Measurements from ENCODE around the gene EDEM1.

Gene EDEM1

GRCh38 chr3:5248822-5249221 lies 61.3 kb downstream of the EDEM1 start:
- Histone ChIP-seq H3K4me1 (ENCODE audit: control insufficient read depth in 2 of 2, insufficient read depth in 2 of 2, low read length in 2 of 2) (no peaks in the 10 kb centered on the region), H3K27me3 (ENCODE audit: control insufficient read depth in 2 of 2, insufficient read depth in 2 of 2, low read length in 2 of 2) (no peaks in the 10 kb centered on the region)

DNA sequence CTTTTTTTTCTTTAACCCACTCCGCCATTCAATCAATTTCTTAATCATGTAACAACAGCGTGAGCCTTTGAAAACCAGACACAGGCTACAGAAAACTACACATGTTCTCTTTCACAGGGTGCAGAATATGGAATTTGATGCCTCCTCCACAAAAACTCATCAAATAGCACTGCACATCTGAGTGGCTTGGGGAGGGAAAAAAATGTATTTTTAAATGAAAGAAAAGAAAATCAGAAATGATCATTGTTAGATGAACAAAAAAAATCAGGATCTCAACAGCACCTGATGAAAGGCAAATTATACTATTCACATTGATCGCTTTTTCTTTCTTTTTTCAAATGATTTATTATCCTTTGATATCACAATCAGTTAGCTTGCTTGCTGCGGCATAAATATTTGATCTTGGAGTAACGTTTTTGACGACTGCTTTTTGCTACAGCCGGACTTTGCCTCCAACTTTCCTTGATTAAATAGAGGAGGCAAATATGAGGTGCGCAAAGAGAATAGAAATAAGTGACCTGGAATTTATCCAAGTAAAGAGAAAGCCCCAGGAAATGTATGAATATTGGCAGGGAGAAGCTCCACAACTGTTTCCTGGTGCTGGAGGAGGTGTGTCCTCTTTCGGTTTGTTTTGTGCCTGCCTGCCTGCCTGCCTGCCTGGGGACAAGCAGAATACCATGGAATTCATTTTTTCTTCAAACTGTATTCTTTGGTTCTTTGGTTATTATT lies 63.1 kb downstream of the EDEM1 start:
- Histone ChIP-seq H3K9ac (ENCODE audit: low read depth in 1 of 2, low read length in 2 of 2) (peak overlapping the region in 1 of 2 donors; percentile 30), H3K36me3 (ENCODE audit: control insufficient read depth in 2 of 2, insufficient read depth in 2 of 2, low read length in 2 of 2) (no peaks in the 10 kb centered on the region), H3K4me1 (ENCODE audit: control insufficient read depth in 2 of 2, insufficient read depth in 2 of 2, low read length in 2 of 2) (no peaks in the 10 kb centered on the region), H3K9me3 (ENCODE audit: control insufficient read depth in 2 of 2, low read length in 2 of 2) (no peaks in the 10 kb centered on the region), H3K27me3 (ENCODE audit: control insufficient read depth in 2 of 2, insufficient read depth in 2 of 2, low read length in 2 of 2) (no peaks in the 10 kb centered on the region), H3K4me3 (ENCODE audit: low read length in 2 of 2) (peak overlapping the region; percentile 50 to 74), H3K27ac (ENCODE audit: low read depth in 2 of 2, low read length in 2 of 2) (peak overlapping the region; percentile 35 to 55)

More at GRCh38 chr3:5248822-5249221, 61.3 kb downstream of the EDEM1 start:
- Histone ChIP-seq H3K27ac (ENCODE audit: low read depth in 2 of 2, low read length in 2 of 2) (no peak overlapping the region), H3K36me3 (ENCODE audit: control insufficient read depth in 2 of 2, insufficient read depth in 2 of 2, low read length in 2 of 2) (no peaks in the 10 kb centered on the region), H3K4me3 (ENCODE audit: low read length in 2 of 2) (no peak overlapping the region), H3K9ac (ENCODE audit: low read depth in 1 of 2, low read length in 2 of 2) (no peak overlapping the region), H3K9me3 (ENCODE audit: control insufficient read depth in 2 of 2, low read length in 2 of 2) (no peaks in the 10 kb centered on the region)

- no peaks in the 10 kb centered on the region for H3K27me3 ChIP-seq (ENCODE audit: control insufficient read depth in 2 of 2, insufficient read depth in 2 of 2, low read length in 2 of 2)
- H3K9me3 ChIP-seq (ENCODE audit: control insufficient read depth in 2 of 2, low read length in 2 of 2): no peaks in the 10 kb centered on the region
- peak overlapping the region; percentile 35 to 55 for H3K27ac ChIP-seq (ENCODE audit: low read depth in 2 of 2, low read length in 2 of 2)
- no peaks in the 10 kb centered on the region for H3K36me3 ChIP-seq (ENCODE audit: control insufficient read depth in 2 of 2, insufficient read depth in 2 of 2, low read length in 2 of 2)
- H3K9ac ChIP-seq (ENCODE audit: low read depth in 1 of 2, low read length in 2 of 2): peak overlapping the region in 1 of 2 donors; percentile 30
- H3K4me3 ChIP-seq (ENCODE audit: low read length in 2 of 2): peak overlapping the region; percentile 50 to 74
- no peaks in the 10 kb centered on the region for H3K4me1 ChIP-seq (ENCODE audit: control insufficient read depth in 2 of 2, insufficient read depth in 2 of 2, low read length in 2 of 2)
Observed at GRCh38 chr3:5251196-5251583, 63.7 kb downstream of the EDEM1 start.

DNA sequence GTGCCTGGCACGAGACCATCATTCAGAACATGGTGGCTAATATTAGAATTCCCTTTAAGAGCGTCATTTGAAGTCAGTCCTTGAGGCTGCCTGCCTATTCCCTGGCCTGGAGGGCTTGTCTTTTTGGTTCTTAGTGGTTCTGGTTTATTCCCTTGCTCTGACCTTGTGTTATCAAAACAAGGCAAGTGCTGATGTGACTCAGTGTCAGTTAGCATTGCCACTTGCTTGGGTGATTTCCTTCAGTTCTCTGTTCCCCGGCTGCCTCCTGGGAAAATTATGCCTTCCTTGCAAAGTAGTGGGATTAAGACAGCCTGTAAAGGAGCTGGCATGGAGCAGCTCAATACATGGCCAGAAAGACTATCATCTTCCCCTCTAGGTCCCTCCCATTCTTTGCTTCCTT lies 64.6 kb downstream of the EDEM1 start:
- H3K36me3 ChIP-seq (ENCODE audit: control insufficient read depth in 2 of 2, insufficient read depth in 2 of 2, low read length in 2 of 2): no peaks in the 10 kb centered on the region
- no peak overlapping the region for H3K4me3 ChIP-seq (ENCODE audit: low read length in 2 of 2)
- H3K4me1 ChIP-seq (ENCODE audit: control insufficient read depth in 2 of 2, insufficient read depth in 2 of 2, low read length in 2 of 2): no peaks in the 10 kb centered on the region
- no peak overlapping the region for H3K27ac ChIP-seq (ENCODE audit: low read depth in 2 of 2, low read length in 2 of 2)
- no peak overlapping the region for H3K9ac ChIP-seq (ENCODE audit: low read depth in 1 of 2, low read length in 2 of 2)
- H3K27me3 ChIP-seq (ENCODE audit: control insufficient read depth in 2 of 2, insufficient read depth in 2 of 2, low read length in 2 of 2): no peaks in the 10 kb centered on the region
- no peaks in the 10 kb centered on the region for H3K9me3 ChIP-seq (ENCODE audit: control insufficient read depth in 2 of 2, low read length in 2 of 2)

DNA sequence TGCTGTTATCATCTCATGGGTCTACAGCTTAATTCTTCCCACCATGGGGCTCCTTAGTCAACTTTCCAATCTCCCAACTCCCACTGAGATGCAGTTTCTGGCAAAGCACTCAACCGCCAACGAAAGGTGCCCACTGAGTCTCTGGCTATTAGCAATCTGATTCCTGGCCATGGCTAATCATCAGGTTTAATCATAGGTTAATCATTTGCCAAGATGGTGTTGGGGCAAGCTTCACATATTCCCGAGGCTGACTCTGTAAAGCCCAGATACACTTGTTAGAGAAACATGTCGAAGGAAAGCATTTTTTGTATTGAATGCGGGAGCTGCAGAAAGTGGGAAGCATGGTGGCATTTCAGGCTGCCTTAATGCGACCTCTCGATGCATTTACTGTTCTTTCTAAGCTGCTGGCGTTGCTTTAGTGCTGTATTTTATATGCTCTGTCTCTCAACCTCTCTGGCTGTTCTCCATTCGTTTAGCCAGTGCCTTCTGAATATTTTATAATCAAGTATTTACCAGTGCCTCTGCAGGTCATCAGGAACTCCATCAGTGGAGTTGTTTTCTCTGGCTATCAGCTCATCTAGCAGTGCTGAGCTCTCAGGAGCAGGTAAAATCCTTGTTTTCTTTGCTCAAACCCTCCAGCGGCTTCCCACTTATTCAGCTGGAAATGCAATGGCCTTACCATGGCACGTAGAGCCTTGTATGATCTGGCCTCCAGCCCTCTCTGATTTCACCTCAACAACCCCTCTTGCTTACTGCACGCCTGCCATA lies 67.0 kb downstream of the EDEM1 start:
- Histone ChIP-seq H3K4me1 (ENCODE audit: control insufficient read depth in 2 of 2, insufficient read depth in 2 of 2, low read length in 2 of 2) (no peaks in the 10 kb centered on the region), H3K27ac (ENCODE audit: low read depth in 2 of 2, low read length in 2 of 2) (no peak overlapping the region)

DNA sequence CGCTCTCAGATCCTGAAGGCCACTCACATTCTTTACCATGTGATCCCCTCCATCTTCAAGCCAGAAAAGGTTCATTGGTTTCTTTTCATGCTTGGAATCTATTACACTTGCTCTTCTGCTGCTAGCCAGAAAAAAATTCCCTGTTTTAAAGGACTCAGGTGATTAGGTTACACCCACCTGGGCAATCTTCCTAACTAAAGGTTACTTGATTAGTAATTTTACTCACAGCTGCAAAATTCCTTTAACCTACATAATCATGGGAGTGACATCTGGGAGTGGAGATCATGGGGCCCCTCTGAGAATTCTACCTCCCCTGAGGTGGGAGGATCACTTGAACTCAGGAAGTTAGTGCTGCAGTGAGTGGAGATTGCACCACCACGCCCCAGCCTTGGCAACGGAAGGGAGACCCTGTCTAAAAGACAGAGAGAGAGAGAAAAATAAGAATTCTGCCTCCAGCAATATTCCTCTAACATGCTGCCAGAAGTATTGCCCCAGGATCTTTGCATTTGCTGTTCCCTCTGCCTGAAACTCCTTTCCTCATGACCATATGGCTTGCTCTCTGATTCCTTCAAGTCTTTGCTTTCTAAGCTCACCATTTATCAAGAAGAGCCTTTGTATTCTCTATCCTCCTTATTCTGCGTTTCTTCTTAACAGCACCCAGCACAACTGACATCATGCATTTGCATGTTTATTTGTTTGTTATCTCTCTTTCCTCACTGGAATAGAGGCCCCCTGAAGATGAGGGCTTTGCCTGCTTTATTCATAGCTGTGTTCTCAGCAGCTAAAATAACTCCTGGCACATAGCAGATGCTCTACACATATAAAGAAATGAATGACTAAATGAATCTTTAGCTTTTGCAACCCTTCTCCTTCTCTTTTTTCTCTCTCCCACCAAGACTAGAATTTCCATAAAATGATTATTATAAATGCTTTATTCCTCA lies 68.2 kb downstream of the EDEM1 start:
- Histone ChIP-seq H3K27ac (ENCODE audit: low read depth in 2 of 2, low read length in 2 of 2) (no peak overlapping the region), H3K4me1 (ENCODE audit: control insufficient read depth in 2 of 2, insufficient read depth in 2 of 2, low read length in 2 of 2) (no peaks in the 10 kb centered on the region), H3K27me3 (ENCODE audit: control insufficient read depth in 2 of 2, insufficient read depth in 2 of 2, low read length in 2 of 2) (no peaks in the 10 kb centered on the region)

More for the DNA sequence above, 67.0 kb downstream of the EDEM1 start:
- H3K9me3 ChIP-seq (ENCODE audit: control insufficient read depth in 2 of 2, low read length in 2 of 2): no peaks in the 10 kb centered on the region
- no peaks in the 10 kb centered on the region for H3K36me3 ChIP-seq (ENCODE audit: control insufficient read depth in 2 of 2, insufficient read depth in 2 of 2, low read length in 2 of 2)
- H3K27me3 ChIP-seq (ENCODE audit: control insufficient read depth in 2 of 2, insufficient read depth in 2 of 2, low read length in 2 of 2): no peaks in the 10 kb centered on the region
- H3K9ac ChIP-seq (ENCODE audit: low read depth in 1 of 2, low read length in 2 of 2): no peak overlapping the region
- no peak overlapping the region for H3K4me3 ChIP-seq (ENCODE audit: low read length in 2 of 2)

GRCh38 chr3:5258526-5258925 lies 71.0 kb downstream of the EDEM1 start:
- Histone ChIP-seq H3K4me1 (ENCODE audit: control insufficient read depth in 2 of 2, insufficient read depth in 2 of 2, low read length in 2 of 2) (no peaks in the 10 kb centered on the region), H3K9ac (ENCODE audit: low read depth in 1 of 2, low read length in 2 of 2) (no peak overlapping the region), H3K4me3 (ENCODE audit: low read length in 2 of 2) (no peak overlapping the region), H3K27me3 (ENCODE audit: control insufficient read depth in 2 of 2, insufficient read depth in 2 of 2, low read length in 2 of 2) (no peaks in the 10 kb centered on the region), H3K27ac (ENCODE audit: low read depth in 2 of 2, low read length in 2 of 2) (no peak overlapping the region), H3K36me3 (ENCODE audit: control insufficient read depth in 2 of 2, insufficient read depth in 2 of 2, low read length in 2 of 2) (no peaks in the 10 kb centered on the region), H3K9me3 (ENCODE audit: control insufficient read depth in 2 of 2, low read length in 2 of 2) (no peaks in the 10 kb centered on the region)

More for the DNA sequence above, 68.2 kb downstream of the EDEM1 start:
- Histone ChIP-seq H3K9ac (ENCODE audit: low read depth in 1 of 2, low read length in 2 of 2) (no peak overlapping the region), H3K9me3 (ENCODE audit: control insufficient read depth in 2 of 2, low read length in 2 of 2) (no peaks in the 10 kb centered on the region), H3K36me3 (ENCODE audit: control insufficient read depth in 2 of 2, insufficient read depth in 2 of 2, low read length in 2 of 2) (no peaks in the 10 kb centered on the region), H3K4me3 (ENCODE audit: low read length in 2 of 2) (no peak overlapping the region)

DNA sequence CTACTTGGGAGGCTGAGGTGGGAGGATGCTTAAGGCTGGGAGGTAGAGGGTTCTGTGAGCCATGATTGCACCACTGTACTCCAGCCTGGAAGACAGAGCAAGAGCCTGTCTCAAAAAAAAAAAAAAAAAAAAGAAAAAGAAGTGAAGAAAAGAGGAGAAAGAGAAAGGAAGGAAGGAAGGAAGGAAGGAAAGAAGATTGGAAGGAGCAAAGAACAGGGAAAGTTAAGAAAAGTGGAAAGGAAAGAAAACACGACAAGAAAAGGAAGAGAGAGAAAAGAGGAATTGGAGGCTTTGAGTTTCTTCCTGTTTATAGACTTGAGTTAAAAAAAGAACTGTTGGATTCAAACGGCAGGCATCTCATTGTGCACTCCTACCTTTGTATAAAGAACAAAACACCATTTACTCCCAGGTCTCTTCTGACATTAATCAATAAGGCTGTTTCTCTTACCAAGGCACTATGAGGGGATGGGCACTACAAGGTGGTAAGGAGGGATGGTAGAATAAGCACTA lies 73.5 kb downstream of the EDEM1 start:
- no peaks in the 10 kb centered on the region for H3K9me3 ChIP-seq (ENCODE audit: control insufficient read depth in 2 of 2, low read length in 2 of 2)

DNA sequence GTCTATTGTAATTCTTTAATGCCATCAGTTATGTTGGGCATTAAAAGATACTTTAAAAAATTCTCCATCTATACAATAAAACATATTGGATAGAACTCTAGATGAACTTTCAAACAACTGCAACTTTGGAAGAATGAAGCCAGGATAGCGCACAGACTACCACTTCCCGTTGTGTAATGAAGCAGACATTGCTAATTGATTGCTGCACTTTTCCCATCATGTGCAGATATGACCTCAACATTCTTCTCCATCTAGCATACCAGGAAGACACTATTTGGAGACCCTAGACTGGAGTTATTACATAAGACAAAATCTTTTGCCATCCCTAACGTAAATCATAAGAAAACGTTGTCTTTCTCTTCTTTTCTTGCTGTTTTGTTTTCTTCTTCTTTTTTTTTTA lies 75.0 kb downstream of the EDEM1 start:
- H3K36me3 ChIP-seq (ENCODE audit: control insufficient read depth in 2 of 2, insufficient read depth in 2 of 2, low read length in 2 of 2): no peaks in the 10 kb centered on the region
- no peaks in the 10 kb centered on the region for H3K4me1 ChIP-seq (ENCODE audit: control insufficient read depth in 2 of 2, insufficient read depth in 2 of 2, low read length in 2 of 2)
- H3K4me3 ChIP-seq (ENCODE audit: low read length in 2 of 2): no peak overlapping the region

More for the DNA sequence above, 73.5 kb downstream of the EDEM1 start:
- H3K27ac ChIP-seq (ENCODE audit: low read depth in 2 of 2, low read length in 2 of 2): no peak overlapping the region
- H3K9ac ChIP-seq (ENCODE audit: low read depth in 1 of 2, low read length in 2 of 2): no peak overlapping the region
- H3K4me3 ChIP-seq (ENCODE audit: low read length in 2 of 2): no peak overlapping the region
- no peaks in the 10 kb centered on the region for H3K27me3 ChIP-seq (ENCODE audit: control insufficient read depth in 2 of 2, insufficient read depth in 2 of 2, low read length in 2 of 2)
- no peaks in the 10 kb centered on the region for H3K36me3 ChIP-seq (ENCODE audit: control insufficient read depth in 2 of 2, insufficient read depth in 2 of 2, low read length in 2 of 2)
- H3K4me1 ChIP-seq (ENCODE audit: control insufficient read depth in 2 of 2, insufficient read depth in 2 of 2, low read length in 2 of 2): no peaks in the 10 kb centered on the region

More for the DNA sequence above, 75.0 kb downstream of the EDEM1 start:
- Histone ChIP-seq H3K27ac (ENCODE audit: low read depth in 2 of 2, low read length in 2 of 2) (no peak overlapping the region), H3K27me3 (ENCODE audit: control insufficient read depth in 2 of 2, insufficient read depth in 2 of 2, low read length in 2 of 2) (no peaks in the 10 kb centered on the region), H3K9me3 (ENCODE audit: control insufficient read depth in 2 of 2, low read length in 2 of 2) (no peaks in the 10 kb centered on the region), H3K9ac (ENCODE audit: low read depth in 1 of 2, low read length in 2 of 2) (no peak overlapping the region)

All from mucosa of rectum (tissue), 2 donors.